GM06990 (cell line): Measurements from ENCODE around the gene RNF11.

Experiments
- DNase-seq: peaks from one replicate; pipeline ENCODE4 v3.0.0-alpha.2; 2011; ENCODE audit not compliant: insufficient read length; ENCODE audit errors: extremely low read depth
- H3K27me3 ChIP-seq: replicated peaks from 2 replicates; pipeline ENCODE4 v1.6.0; 2011; ENCODE audit warnings: low read length; ENCODE audit not compliant: control insufficient read depth, insufficient read depth
- H3K36me3 ChIP-seq: 2 replicates; pipeline ENCODE4 v1.5.1; 2011; ENCODE audit warnings: low read length; ENCODE audit not compliant: control insufficient read depth, insufficient read depth
- H3K4me3 ChIP-seq: replicated peaks from 2 replicates; pipeline ENCODE4 v1.5.1; 2011; ENCODE audit warnings: low read depth, mild to moderate bottlenecking, control low read depth, low read length
- TF ChIP-seq, protein P1 (sequence below): IDR thresholded peaks from 2 replicates; pipeline ENCODE4 v1.5.1; 2011; ENCODE audit warnings: low read length, control low read depth, mild to moderate bottlenecking, inconsistent platforms; ENCODE audit not compliant: insufficient read depth, poor library complexity, severe bottlenecking

The RNF11 gene

DNA sequence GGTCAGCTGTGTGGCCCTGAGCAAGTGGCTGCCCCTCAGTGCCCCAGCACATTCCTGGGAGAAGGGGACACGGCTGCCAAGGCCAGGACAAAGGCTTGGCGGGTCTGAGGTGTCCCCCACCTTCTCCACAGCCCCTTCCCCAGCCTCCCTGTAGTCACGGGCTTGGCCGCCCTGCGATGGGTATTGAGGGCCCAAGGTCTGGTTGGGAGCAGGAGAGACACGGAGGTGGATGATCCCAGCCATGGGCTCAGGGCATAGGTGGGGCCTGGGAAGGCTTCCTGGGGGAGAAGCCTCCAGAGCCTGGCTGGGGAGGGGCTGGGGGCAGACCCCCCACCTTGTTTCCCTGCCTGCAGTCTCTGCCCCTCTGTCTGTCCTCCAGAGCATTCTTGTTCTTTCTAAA is 67.2 kb downstream of the RNF11 start:
- H3K36me3 ChIP-seq = no peaks in the 10 kb centered on the region
- H3K27me3 ChIP-seq = no peaks in the 10 kb centered on the region
- TF ChIP-seq, protein P1, sequence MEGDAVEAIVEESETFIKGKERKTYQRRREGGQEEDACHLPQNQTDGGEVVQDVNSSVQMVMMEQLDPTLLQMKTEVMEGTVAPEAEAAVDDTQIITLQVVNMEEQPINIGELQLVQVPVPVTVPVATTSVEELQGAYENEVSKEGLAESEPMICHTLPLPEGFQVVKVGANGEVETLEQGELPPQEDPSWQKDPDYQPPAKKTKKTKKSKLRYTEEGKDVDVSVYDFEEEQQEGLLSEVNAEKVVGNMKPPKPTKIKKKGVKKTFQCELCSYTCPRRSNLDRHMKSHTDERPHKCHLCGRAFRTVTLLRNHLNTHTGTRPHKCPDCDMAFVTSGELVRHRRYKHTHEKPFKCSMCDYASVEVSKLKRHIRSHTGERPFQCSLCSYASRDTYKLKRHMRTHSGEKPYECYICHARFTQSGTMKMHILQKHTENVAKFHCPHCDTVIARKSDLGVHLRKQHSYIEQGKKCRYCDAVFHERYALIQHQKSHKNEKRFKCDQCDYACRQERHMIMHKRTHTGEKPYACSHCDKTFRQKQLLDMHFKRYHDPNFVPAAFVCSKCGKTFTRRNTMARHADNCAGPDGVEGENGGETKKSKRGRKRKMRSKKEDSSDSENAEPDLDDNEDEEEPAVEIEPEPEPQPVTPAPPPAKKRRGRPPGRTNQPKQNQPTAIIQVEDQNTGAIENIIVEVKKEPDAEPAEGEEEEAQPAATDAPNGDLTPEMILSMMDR = no peak
- H3K4me3 ChIP-seq = no peak overlapping the region
- DNase-seq = no peak

DNA sequence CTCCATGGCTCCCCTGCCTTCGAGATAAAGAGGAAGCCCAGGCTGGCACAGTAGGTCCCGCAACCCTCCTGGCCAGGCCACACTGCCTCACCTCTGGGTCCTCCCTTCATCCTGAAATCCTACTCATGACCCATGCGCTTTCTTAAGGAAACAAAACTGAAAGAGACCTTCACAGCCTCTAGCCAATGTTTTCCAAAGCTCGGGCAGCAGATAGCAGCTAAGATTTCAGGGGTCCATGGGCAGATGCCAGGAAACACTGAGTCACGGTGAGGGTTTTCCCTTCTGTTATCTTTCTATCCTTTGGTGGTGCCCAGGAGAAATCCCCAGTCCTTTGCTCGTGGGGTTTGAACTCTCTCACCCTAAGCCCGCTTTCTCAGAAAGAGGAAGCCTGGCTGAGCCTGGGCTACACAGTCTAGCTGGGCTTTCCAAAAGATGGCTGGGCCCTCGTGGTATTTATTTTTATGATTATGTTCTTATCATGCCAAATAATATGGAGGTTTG is 67.7 kb downstream of the RNF11 start:
- peak; percentile 50 for DNase-seq
- Histone ChIP-seq H3K27me3 (no peaks in the 10 kb centered on the region), H3K4me3 (no peak overlapping the region), H3K36me3 (no peaks in the 10 kb centered on the region)
- TF ChIP-seq, protein P1 = no peak

DNA sequence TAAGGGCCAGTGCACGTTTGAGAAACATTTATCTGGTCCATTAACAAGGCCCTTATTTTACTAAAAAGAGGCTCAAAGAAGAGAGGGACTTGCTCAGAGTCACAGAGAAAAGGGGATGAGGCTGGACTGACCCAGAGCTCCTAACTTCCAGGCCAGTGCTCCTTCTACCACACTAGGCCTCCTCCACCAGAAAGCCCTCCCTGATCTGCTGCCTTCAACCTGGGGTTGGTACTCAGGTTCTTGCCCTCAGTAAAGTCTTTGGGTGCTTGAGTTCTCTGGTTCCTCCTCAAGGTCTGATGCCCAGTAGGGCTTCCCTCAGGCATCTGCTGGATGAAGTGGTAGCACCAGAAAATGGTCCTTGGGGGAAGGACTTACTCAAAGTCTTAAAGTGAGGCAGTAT is 68.3 kb downstream of the RNF11 start:
- H3K27me3 ChIP-seq = no peaks in the 10 kb centered on the region
- DNase-seq = no peak
- TF ChIP-seq, protein P1 = no peak
- no peaks in the 10 kb centered on the region for H3K36me3 ChIP-seq
- H3K4me3 ChIP-seq = no peak overlapping the region

DNA sequence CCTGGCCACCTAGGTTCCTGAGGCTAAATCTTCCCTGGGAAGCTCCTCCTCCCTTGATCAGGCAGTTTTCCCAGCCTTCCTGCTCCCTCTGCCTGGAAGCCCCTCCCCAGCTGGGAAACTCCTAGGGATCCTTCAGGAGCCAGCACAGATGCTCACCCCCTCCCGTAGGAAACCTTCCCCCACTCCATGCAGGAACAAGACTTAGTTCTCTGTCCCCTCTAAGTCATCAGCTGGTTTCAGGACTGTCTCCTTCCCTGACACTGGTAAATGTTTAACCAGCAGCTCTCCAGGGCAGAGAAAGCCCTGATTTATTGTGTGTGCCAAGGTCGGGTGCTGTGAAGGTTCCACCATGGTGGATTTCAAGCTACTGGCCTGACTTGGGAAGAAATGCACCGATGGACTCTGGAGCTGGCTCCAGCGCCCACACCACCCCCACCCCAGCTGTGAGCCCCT is 69.3 kb downstream of the RNF11 start:
- TF ChIP-seq, protein P1 = no peak
- no peak for DNase-seq
- Histone ChIP-seq H3K27me3 (no peaks in the 10 kb centered on the region), H3K36me3 (no peaks in the 10 kb centered on the region), H3K4me3 (no peak overlapping the region)

DNA sequence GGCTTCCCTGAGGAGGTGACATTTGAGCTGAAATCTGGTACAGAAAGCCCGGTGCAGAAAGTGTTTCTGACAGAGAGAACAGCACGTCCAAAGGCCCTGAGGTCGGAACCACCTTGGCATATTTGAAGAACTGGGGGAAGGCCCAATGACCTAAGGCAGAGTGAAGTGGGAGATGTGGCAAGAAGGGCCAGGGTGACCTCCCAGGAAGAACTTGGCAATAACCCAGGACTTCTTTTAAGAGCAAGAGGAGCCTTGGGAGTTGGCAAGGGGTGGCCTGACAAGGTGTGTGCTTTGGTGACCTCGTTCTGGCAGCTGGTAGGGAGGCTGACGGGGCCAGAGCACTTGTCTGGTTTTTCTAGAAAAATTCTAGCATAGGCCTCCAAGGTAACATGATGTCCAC is 70.9 kb downstream of the RNF11 start:
- TF ChIP-seq, protein P1 = no peak
- no peak overlapping the region for H3K4me3 ChIP-seq
- DNase-seq = no peak
- no peaks in the 10 kb centered on the region for H3K27me3 ChIP-seq
- H3K36me3 ChIP-seq = no peaks in the 10 kb centered on the region

DNA sequence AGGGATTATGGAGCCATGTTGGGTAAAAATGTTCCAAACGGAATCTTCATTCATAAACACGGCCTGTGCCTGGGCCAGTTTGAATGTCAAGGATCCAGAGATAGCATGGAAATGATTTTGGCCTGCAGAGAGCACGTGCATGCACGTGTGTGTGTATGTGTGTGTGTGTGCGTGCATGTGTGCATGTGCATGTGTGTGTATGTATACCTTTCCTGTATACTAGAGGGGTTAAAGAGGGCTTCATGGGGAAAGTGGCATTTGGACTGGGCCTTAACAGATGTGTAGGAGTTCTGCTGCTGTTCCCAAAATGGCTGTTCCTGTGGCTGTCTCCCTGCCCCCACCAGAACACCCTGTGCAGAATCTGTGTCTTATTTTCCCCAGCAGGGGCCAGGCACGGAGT is 72.6 kb downstream of the RNF11 start:
- DNase-seq = no peak
- TF ChIP-seq, protein P1 = no peak
- H3K36me3 ChIP-seq = no peaks in the 10 kb centered on the region

More for the DNA sequence above, 72.6 kb downstream of the RNF11 start:
- Histone ChIP-seq H3K4me3 (no peak overlapping the region), H3K27me3 (no peaks in the 10 kb centered on the region)
